ENCODE data around the gene TRABD2B.

The TRABD2B gene

DNA sequence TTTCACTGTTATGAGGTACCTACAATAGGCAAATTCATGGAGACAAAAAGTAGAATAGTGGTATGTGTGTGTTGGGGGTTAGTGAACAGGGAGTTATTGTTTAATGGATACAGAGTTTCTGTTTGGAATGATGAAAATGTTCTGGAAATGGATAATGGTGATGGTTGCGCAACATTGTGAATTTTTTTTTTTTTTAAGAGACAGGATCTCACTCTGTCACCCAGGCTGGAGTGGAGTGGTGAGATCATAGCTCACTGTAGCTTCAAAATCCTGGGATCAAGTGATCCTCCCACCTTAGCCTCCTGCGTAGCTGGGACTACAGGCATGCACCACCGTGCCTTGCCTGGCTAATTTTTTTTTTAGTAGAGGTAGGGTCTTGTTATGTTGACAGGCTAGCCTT lies 34.5 kb upstream of the TRABD2B start:
- Histone ChIP-seq H3K4me3 (ENCODE audit: low read length in 2 of 2) (no peak overlapping the region), H3K9me3 (ENCODE audit: control insufficient read depth in 2 of 2, low read length in 2 of 2) (no peaks in the 10 kb centered on the region), H3K9ac (ENCODE audit: low read length in 2 of 2) (no peak overlapping the region), H3K27me3 (ENCODE audit: control insufficient read depth in 1 of 2, insufficient read depth in 2 of 2, low read length in 2 of 2) (peaks cover 0 to 4% of the 10 kb centered on the region in 2 donors), H3K36me3 (ENCODE audit: control insufficient read depth in 2 of 2, insufficient read depth in 2 of 2, low read length in 2 of 2) (no peaks in the 10 kb centered on the region), H3K27ac (ENCODE audit: low read length) (no peak overlapping the region), H3K4me1 (ENCODE audit: control insufficient read depth, insufficient read depth, low read length) (peaks cover 2% of the 10 kb centered on the region)

DNA sequence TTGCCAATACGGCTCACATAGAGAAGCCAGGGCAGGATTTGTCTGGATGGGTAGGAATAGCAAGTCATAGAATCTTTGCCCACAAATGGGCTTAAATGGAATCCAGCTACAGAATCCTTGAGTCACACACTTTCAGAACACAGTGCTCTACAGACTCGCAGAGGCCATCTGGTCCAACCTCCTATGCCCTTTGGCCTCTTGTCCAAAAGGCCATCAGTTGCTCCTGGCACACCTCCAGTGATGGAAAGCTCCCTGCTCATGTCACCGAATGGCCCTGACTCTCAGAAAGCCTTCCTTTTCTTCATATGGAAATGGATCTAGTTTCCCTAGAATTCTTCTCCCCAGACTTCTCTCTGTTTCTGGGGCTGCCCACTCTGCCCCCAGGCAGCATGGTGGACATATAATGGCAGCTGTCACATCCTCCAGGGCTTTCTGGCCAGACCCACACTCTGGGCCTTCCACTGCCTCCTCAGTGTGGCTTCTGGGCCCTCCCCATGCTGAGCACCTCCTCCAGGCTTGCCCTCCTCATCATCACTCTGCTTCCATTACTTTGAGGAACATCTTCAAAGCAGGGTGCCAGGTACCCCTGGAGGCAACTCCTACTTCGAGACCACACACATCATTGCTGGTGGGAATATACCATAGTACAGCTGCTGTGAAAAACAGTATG lies 33.6 kb upstream of the TRABD2B start:
- Histone ChIP-seq H3K9me3 (ENCODE audit: control insufficient read depth in 2 of 2, low read length in 2 of 2) (no peaks in the 10 kb centered on the region), H3K36me3 (ENCODE audit: control insufficient read depth in 2 of 2, insufficient read depth in 2 of 2, low read length in 2 of 2) (no peaks in the 10 kb centered on the region), H3K27me3 (ENCODE audit: control insufficient read depth in 1 of 2, insufficient read depth in 2 of 2, low read length in 2 of 2) (no peaks in the 10 kb centered on the region), H3K4me1 (ENCODE audit: control insufficient read depth, insufficient read depth, low read length) (peaks cover 1% of the 10 kb centered on the region), H3K9ac (ENCODE audit: low read length in 2 of 2) (no peak overlapping the region), H3K4me3 (ENCODE audit: low read length in 2 of 2) (no peak overlapping the region), H3K27ac (ENCODE audit: low read length) (no peak overlapping the region)

DNA sequence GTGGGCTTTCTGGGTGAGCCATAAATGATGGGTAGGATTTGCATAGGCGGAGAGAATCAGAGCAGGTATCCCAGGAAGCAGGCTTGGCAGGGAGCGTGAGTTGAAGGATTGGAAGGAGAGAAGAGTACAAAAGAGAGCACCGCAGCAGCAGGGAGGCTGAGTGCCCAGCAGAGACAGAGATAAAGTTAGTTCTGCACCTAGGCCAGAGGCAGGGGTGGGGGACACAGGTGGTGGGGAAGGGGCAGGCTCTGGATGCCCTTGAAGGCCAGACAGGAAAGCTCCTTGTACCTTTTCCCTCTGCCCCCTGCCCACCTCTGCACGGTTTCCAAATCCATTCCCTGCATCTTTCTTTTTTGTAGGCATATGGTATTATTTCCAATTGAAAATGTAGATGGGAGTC lies 33.0 kb upstream of the TRABD2B start:
- Histone ChIP-seq H3K4me3 (ENCODE audit: low read length in 2 of 2) (no peak overlapping the region), H3K27ac (ENCODE audit: low read length) (no peak overlapping the region), H3K36me3 (ENCODE audit: control insufficient read depth in 2 of 2, insufficient read depth in 2 of 2, low read length in 2 of 2) (no peaks in the 10 kb centered on the region)

DNA sequence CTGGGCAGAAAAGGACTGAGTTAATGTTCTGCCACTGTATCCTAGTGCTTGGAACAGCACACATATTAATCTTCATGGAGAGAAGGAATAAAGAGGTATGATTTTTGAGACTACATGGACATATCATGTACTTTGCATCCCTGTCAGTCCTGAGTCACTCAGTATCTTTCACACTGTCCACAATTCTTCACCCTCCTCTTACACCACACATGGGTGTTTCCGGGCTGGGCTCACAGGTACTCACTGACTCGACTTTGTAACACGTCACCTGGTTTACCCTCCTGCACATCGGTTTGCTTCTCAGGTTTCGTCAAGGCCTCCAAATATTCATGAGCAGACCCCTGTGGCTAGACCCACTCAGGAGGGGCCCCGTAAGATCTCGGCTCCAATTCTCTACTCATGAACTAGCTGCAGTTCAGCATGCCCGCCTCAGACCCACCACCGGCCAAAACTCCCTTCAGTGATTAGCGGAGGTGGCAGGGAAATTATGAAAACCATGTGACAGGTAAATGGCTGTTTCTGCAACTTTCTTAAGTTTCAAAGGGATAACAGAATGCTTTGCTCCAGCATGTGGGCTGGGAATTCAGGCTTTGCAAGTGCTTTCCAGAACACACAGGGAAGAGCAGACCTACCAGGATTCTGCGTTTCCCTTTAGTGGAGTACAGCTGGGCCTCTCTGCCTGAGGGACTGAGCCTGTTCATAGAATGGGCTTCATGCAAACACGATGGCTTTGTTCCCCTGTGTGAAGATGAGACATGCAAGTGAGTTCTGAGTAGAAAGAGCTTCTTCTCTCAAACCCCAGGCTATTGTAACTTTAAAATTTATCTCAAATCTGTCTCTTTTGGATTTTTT lies 31.3 kb upstream of the TRABD2B start:
- no peaks in the 10 kb centered on the region for H3K36me3 ChIP-seq (ENCODE audit: control insufficient read depth in 2 of 2, insufficient read depth in 2 of 2, low read length in 2 of 2)
- no peak overlapping the region for H3K9ac ChIP-seq (ENCODE audit: low read length in 2 of 2)
- no peaks in the 10 kb centered on the region for H3K9me3 ChIP-seq (ENCODE audit: control insufficient read depth in 2 of 2, low read length in 2 of 2)
- no peak overlapping the region for H3K27ac ChIP-seq (ENCODE audit: low read length)
- no peak overlapping the region for H3K4me3 ChIP-seq (ENCODE audit: low read length in 2 of 2)
- peaks cover 0 to 2% of the 10 kb centered on the region in 2 donors for H3K27me3 ChIP-seq (ENCODE audit: control insufficient read depth in 1 of 2, insufficient read depth in 2 of 2, low read length in 2 of 2)
- H3K4me1 ChIP-seq (ENCODE audit: control insufficient read depth, insufficient read depth, low read length): no peaks in the 10 kb centered on the region

More for the DNA sequence above, 33.0 kb upstream of the TRABD2B start:
- no peak overlapping the region for H3K9ac ChIP-seq (ENCODE audit: low read length in 2 of 2)
- H3K9me3 ChIP-seq (ENCODE audit: control insufficient read depth in 2 of 2, low read length in 2 of 2): no peaks in the 10 kb centered on the region
- no peaks in the 10 kb centered on the region for H3K27me3 ChIP-seq (ENCODE audit: control insufficient read depth in 1 of 2, insufficient read depth in 2 of 2, low read length in 2 of 2)
- no peaks in the 10 kb centered on the region for H3K4me1 ChIP-seq (ENCODE audit: control insufficient read depth, insufficient read depth, low read length)

DNA sequence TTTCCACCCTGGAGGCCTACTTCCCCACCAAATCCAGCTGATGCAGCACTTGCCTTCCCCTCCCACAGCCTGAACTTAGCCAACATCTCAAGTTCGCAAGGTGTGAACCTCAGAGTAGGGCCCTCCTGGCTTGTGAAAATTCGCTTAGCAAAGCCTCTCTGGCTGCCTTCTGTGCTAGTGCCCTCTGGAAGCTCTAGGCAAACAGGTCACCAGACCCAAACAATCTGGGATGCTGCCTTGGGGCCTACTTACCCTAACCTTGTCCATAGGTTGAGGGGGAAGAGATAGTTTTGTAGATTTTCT lies 30.3 kb upstream of the TRABD2B start:
- Histone ChIP-seq H3K4me3 (ENCODE audit: low read length in 2 of 2) (no peak overlapping the region), H3K9me3 (ENCODE audit: control insufficient read depth in 2 of 2, low read length in 2 of 2) (no peaks in the 10 kb centered on the region), H3K27ac (ENCODE audit: low read length) (no peak overlapping the region), H3K9ac (ENCODE audit: low read length in 2 of 2) (no peak overlapping the region), H3K4me1 (ENCODE audit: control insufficient read depth, insufficient read depth, low read length) (no peaks in the 10 kb centered on the region), H3K27me3 (ENCODE audit: control insufficient read depth in 1 of 2, insufficient read depth in 2 of 2, low read length in 2 of 2) (peaks cover 0 to 2% of the 10 kb centered on the region in 2 donors), H3K36me3 (ENCODE audit: control insufficient read depth in 2 of 2, insufficient read depth in 2 of 2, low read length in 2 of 2) (no peaks in the 10 kb centered on the region)

DNA sequence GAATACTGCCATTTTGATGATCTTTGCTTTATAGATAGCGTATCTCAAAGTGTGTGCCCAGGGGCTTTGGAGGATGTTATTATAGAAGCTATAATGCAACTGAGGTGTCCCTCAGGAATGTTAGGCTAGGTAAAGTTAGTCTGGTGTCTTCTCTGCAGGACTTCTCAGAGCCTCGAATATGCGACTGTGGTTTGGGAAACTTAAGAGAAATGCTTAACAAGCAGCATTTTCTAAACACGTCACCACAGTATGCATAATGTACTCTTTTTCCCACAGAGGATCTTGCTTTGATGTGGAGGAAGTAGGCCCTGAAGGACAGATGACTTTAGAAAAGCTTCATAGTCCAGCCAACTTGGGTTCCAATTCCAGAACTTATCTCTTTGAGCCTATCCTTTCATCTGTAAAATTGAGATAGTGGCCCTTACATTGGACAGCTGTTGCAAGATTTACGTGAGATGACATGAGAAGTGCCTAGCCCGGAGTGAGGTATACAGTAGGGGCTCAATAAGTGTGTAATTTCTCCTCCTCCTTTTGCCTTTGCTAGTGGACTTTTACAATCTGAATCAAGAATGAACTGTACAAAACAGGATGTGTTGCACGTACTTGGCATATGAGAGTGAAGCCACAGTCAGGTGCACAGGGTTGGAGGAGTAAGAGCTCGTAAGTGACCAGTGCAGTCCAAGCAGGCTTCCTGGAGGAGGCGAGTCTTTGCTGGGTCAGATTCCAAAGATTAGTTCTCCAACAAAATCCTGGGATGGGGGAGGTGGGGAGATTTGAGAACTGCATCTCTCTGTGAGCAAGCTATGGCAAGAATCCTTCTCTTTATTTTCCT lies 29.7 kb upstream of the TRABD2B start:
- Histone ChIP-seq H3K4me1 (ENCODE audit: control insufficient read depth, insufficient read depth, low read length) (no peaks in the 10 kb centered on the region), H3K9me3 (ENCODE audit: control insufficient read depth in 2 of 2, low read length in 2 of 2) (no peaks in the 10 kb centered on the region), H3K27me3 (ENCODE audit: control insufficient read depth in 1 of 2, insufficient read depth in 2 of 2, low read length in 2 of 2) (peaks cover 0 to 2% of the 10 kb centered on the region in 2 donors), H3K27ac (ENCODE audit: low read length) (no peak overlapping the region), H3K4me3 (ENCODE audit: low read length in 2 of 2) (no peak overlapping the region), H3K36me3 (ENCODE audit: control insufficient read depth in 2 of 2, insufficient read depth in 2 of 2, low read length in 2 of 2) (no peaks in the 10 kb centered on the region), H3K9ac (ENCODE audit: low read length in 2 of 2) (no peak overlapping the region)

DNA sequence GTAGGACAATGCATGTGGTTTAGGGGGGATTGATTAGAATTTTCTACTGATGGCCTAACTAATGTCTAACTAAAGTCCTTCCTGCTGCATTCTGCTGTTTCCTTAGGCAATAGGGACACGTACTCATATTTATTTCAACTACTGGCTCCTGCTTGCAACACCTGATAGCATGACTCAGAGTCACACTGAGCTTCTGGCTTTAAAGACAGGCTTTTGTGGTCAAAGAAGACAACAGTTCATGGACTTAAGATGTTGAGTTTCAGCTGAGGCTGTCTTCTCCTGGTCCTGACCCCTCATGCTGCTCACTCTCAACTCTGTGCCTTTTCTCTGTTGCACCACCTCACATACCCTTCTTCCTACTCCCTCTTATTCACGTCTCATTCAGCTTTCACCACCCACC lies 29.1 kb upstream of the TRABD2B start:
- Histone ChIP-seq H3K27ac (ENCODE audit: low read length) (no peak overlapping the region), H3K4me1 (ENCODE audit: control insufficient read depth, insufficient read depth, low read length) (no peaks in the 10 kb centered on the region), H3K4me3 (ENCODE audit: low read length in 2 of 2) (no peak overlapping the region), H3K36me3 (ENCODE audit: control insufficient read depth in 2 of 2, insufficient read depth in 2 of 2, low read length in 2 of 2) (no peaks in the 10 kb centered on the region), H3K9me3 (ENCODE audit: control insufficient read depth in 2 of 2, low read length in 2 of 2) (no peaks in the 10 kb centered on the region), H3K9ac (ENCODE audit: low read length in 2 of 2) (no peak overlapping the region), H3K27me3 (ENCODE audit: control insufficient read depth in 1 of 2, insufficient read depth in 2 of 2, low read length in 2 of 2) (peaks cover 0 to 2% of the 10 kb centered on the region in 2 donors)

DNA sequence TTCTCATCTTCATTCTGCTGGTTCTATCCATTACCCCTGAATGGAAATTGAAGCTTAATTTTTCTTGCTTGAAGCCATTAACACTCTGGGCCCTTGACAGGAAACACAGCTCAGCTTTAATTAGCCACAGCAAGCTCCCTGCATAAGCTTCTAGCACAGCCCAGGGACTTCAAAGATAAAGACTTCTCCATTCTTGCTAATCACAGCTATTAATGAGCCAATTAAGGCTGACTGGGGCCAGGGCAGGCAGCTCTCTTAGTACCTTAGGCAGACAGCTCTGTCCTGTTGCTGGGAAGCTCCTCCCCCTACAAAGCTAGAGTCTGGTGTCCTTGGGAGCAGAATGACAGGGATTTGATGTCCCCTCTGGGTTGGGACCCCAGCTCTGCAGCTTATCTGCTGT lies 27.9 kb upstream of the TRABD2B start:
- no peaks in the 10 kb centered on the region for H3K9me3 ChIP-seq (ENCODE audit: control insufficient read depth in 2 of 2, low read length in 2 of 2)
- H3K4me3 ChIP-seq (ENCODE audit: low read length in 2 of 2): no peak overlapping the region
- no peak overlapping the region for H3K9ac ChIP-seq (ENCODE audit: low read length in 2 of 2)
- H3K4me1 ChIP-seq (ENCODE audit: control insufficient read depth, insufficient read depth, low read length): no peaks in the 10 kb centered on the region
- peaks cover under 1 to 2% of the 10 kb centered on the region in 2 donors for H3K27me3 ChIP-seq (ENCODE audit: control insufficient read depth in 1 of 2, insufficient read depth in 2 of 2, low read length in 2 of 2)
- no peaks in the 10 kb centered on the region for H3K36me3 ChIP-seq (ENCODE audit: control insufficient read depth in 2 of 2, insufficient read depth in 2 of 2, low read length in 2 of 2)
- no peak overlapping the region for H3K27ac ChIP-seq (ENCODE audit: low read length)

DNA sequence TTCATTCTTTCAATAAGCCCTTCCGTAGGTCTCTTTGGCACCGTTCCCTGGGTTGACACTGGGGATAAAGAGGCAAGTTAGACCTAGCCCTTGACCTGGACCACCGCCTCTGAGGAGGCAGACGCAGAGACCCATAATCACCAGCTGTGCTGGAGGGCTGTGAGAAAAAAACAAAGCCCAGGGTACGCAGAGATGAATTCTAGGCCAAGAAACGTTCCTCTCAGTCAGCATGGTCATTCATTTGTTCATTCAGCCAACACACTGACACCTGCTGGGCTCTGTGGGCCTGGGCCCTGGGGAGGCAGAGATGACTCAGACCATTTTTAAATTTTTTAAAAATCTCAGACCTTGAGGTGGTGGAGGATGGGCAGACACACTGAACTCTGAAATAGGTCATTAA lies 26.3 kb upstream of the TRABD2B start:
- H3K36me3 ChIP-seq (ENCODE audit: control insufficient read depth in 2 of 2, insufficient read depth in 2 of 2, low read length in 2 of 2): no peaks in the 10 kb centered on the region
- no peak overlapping the region for H3K27ac ChIP-seq (ENCODE audit: low read length)
- H3K9me3 ChIP-seq (ENCODE audit: control insufficient read depth in 2 of 2, low read length in 2 of 2): no peaks in the 10 kb centered on the region
- H3K4me3 ChIP-seq (ENCODE audit: low read length in 2 of 2): no peak overlapping the region
- peaks cover 2% of the 10 kb centered on the region for H3K4me1 ChIP-seq (ENCODE audit: control insufficient read depth, insufficient read depth, low read length)
- no peak overlapping the region for H3K9ac ChIP-seq (ENCODE audit: low read length in 2 of 2)
- peaks cover 2 to 3% of the 10 kb centered on the region in 2 donors for H3K27me3 ChIP-seq (ENCODE audit: control insufficient read depth in 1 of 2, insufficient read depth in 2 of 2, low read length in 2 of 2)

DNA sequence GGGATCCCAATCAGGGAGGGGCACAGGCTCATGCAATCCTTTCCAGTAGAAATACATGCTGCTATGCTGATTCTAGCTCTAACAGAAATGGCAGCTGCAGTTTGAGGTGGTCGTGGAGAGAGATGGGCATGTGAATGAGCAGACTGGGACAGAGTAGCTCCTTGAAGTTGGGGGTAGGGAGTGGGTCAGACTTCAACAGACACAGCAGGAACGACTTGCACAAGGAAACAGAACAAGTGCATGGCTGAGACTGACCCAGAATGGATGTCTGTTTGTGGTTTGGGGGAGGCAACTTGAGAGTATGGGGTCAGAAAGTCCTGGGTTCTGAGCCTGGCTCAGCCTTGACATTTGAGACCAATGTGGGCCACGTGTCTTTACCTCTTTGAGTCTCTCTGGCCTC lies 25.1 kb upstream of the TRABD2B start:
- Histone ChIP-seq H3K4me1 (ENCODE audit: control insufficient read depth, insufficient read depth, low read length) (peaks cover 2% of the 10 kb centered on the region), H3K9ac (ENCODE audit: low read length in 2 of 2) (no peak overlapping the region), H3K27ac (ENCODE audit: low read length) (no peak overlapping the region), H3K27me3 (ENCODE audit: control insufficient read depth in 1 of 2, insufficient read depth in 2 of 2, low read length in 2 of 2) (peaks cover 2 to 3% of the 10 kb centered on the region in 2 donors), H3K4me3 (ENCODE audit: low read length in 2 of 2) (no peak overlapping the region), H3K9me3 (ENCODE audit: control insufficient read depth in 2 of 2, low read length in 2 of 2) (no peaks in the 10 kb centered on the region), H3K36me3 (ENCODE audit: control insufficient read depth in 2 of 2, insufficient read depth in 2 of 2, low read length in 2 of 2) (no peaks in the 10 kb centered on the region)
